ENCODE results near the gene CPNE4. TPM values are rescaled to one million over a fixed set of nuclear protein-coding genes. Genes with fewer than 3 reads are reported as not detected.

CPNE4 gene
- total RNA-seq, 2 donors from 2014 or later: 0.16 TPM; not detected in 1

DNA sequence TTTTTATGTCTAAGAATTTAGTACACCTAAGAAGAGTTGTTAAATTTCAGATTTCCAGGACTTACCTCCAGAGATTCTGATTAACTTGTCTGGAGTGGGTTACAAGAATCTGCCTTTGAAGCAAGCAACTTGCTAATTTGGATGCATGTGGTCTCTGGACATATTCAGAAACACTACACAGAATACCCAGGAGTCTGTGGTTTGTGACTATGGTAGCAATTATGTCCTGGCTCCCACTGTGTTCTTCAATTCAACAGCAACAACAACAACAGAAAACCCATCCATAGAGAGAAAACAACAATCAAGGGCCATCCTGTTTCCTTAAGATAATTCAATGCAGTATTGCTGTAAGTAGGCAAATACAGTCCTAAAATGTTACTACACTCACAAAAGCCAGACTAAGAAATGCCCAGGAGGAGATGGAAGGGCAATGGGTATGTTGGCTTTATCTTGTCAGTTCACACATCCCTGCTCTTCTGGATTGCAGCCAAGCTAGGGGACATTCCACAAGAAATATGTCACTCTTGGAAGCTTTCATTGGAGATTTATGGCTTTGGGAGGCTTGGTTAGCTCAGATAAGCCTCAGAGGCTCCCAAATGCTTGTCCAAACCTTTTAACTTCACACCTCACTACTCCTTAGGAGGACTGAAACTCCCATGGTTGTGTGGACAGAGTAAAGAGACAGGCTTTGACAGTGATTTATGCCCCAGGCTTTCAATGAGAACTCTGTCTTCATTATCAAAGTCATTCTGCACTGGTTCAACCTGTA lies 432.6 kb downstream of the CPNE4 start:
- H3K36me3 ChIP-seq: no peaks in the 10 kb centered on the region

GRCh38 chr3:131597816-131598215 lies 437.0 kb downstream of the CPNE4 start:
- no peaks in the 10 kb centered on the region for H3K27me3 ChIP-seq
- H3K9me3 ChIP-seq: no peaks in the 10 kb centered on the region
- intact Hi-C loops (cut with DNase I): no loop called here
- H3K27ac ChIP-seq: no peak overlapping the region
- H3K4me1 ChIP-seq: no peaks in the 10 kb centered on the region
- H3K36me3 ChIP-seq: no peaks in the 10 kb centered on the region
- no peak for DNase-seq
- no peak overlapping the region for H3K4me3 ChIP-seq
- H3K9ac ChIP-seq (ENCODE audit: low read depth in 2 of 2, low read length in 2 of 2): no peak overlapping the region
- TF ChIP-seq, protein P1, sequence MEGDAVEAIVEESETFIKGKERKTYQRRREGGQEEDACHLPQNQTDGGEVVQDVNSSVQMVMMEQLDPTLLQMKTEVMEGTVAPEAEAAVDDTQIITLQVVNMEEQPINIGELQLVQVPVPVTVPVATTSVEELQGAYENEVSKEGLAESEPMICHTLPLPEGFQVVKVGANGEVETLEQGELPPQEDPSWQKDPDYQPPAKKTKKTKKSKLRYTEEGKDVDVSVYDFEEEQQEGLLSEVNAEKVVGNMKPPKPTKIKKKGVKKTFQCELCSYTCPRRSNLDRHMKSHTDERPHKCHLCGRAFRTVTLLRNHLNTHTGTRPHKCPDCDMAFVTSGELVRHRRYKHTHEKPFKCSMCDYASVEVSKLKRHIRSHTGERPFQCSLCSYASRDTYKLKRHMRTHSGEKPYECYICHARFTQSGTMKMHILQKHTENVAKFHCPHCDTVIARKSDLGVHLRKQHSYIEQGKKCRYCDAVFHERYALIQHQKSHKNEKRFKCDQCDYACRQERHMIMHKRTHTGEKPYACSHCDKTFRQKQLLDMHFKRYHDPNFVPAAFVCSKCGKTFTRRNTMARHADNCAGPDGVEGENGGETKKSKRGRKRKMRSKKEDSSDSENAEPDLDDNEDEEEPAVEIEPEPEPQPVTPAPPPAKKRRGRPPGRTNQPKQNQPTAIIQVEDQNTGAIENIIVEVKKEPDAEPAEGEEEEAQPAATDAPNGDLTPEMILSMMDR (IDR thresholded peaks at IDR 0.05): no peak

More for the DNA sequence above, 432.6 kb downstream of the CPNE4 start:
- TF ChIP-seq, protein P1 (IDR thresholded peaks at IDR 0.05): no peak
- intact Hi-C loops (cut with DNase I): no loop called here
- DNase-seq: no peak
- Histone ChIP-seq H3K9me3 (no peaks in the 10 kb centered on the region), H3K9ac (ENCODE audit: low read depth in 2 of 2, low read length in 2 of 2) (no peak overlapping the region), H3K27me3 (no peaks in the 10 kb centered on the region), H3K4me3 (no peak overlapping the region), H3K4me1 (no peaks in the 10 kb centered on the region), H3K27ac (no peak overlapping the region)

DNA sequence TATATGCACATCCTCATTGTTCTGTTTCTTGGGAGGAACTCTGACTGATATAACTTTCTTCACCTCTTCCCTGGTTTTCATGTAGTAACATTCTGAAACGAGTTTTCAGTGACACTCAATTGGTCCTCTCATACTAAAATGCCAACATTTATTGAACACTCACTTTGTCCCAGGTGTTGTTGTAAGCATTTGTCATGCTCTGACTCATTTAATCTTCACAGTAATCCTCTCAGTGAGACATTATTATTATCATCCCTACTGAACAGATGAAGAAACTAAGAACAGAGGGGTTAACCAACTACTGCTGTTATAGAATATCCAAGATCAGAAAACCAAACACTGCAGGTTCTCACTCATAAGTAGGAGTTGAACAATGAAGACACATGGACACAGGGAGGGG lies 437.9 kb downstream of the CPNE4 start:
- Histone ChIP-seq H3K27me3 (no peaks in the 10 kb centered on the region), H3K4me1 (no peaks in the 10 kb centered on the region), H3K9ac (ENCODE audit: low read depth in 2 of 2, low read length in 2 of 2) (no peak overlapping the region), H3K27ac (no peak overlapping the region), H3K36me3 (no peaks in the 10 kb centered on the region), H3K9me3 (no peaks in the 10 kb centered on the region), H3K4me3 (no peak overlapping the region)
- TF ChIP-seq, protein P1 (IDR thresholded peaks at IDR 0.05): no peak
- intact Hi-C loops (cut with DNase I): no loop called here
- no peak for DNase-seq

DNA sequence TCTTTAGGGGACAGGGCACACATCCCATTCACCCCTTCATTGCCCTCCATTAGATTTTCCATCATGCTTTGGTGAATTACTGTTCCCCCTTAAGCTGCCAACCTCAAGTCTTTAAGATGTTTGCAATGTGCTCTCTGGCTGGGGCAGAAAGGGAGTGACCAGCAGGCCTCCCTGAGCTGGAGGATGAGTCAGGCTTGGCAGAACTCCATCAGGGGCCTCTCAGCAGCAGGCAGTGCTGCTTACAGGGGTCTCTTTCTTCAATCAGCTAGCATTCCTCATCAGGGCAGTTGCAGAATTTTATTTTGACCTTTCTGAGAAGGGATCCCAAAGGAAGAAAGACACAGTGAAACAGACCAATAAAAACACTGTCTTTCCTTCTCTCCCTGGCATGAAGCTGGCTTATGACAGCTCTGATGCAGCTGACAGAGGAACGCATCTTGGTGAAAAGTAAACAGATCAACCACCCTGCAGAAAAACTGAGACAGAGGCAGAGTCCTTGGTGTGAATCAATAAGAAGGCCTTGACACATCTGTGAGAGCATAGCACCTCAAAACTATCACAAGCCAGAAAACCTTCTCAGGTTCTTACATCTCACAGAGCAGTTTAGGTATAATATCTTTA lies 443.3 kb downstream of the CPNE4 start:
- Histone ChIP-seq H3K36me3 (no peaks in the 10 kb centered on the region), H3K27me3 (no peaks in the 10 kb centered on the region), H3K4me1 (no peaks in the 10 kb centered on the region), H3K9ac (ENCODE audit: low read depth in 2 of 2, low read length in 2 of 2) (no peak overlapping the region), H3K4me3 (no peak overlapping the region), H3K9me3 (no peaks in the 10 kb centered on the region), H3K27ac (no peak overlapping the region)
- TF ChIP-seq, protein P1 (IDR thresholded peaks at IDR 0.05): no peak
- DNase-seq: no peak
- intact Hi-C loops (cut with DNase I): no loop called here

- no peaks in the 10 kb centered on the region for H3K9me3 ChIP-seq
- TF ChIP-seq, protein P1 (IDR thresholded peaks at IDR 0.05): no peak
- intact Hi-C loops (cut with DNase I): no loop called here
- H3K4me1 ChIP-seq: no peaks in the 10 kb centered on the region
- H3K4me3 ChIP-seq: no peak overlapping the region
- H3K36me3 ChIP-seq: no peaks in the 10 kb centered on the region
- no peak overlapping the region for H3K27ac ChIP-seq
- H3K9ac ChIP-seq (ENCODE audit: low read depth in 2 of 2, low read length in 2 of 2): no peak overlapping the region
- H3K27me3 ChIP-seq: no peaks in the 10 kb centered on the region
- no peak for DNase-seq
Observed at GRCh38 chr3:131586277-131586676, 448.5 kb downstream of the CPNE4 start.
